ENCODE data around the gene ZNF219. TPM values are rescaled to one million over a fixed set of nuclear protein-coding genes. Genes with fewer than 3 reads are reported as not detected.
A peak's percentile ranks its signal among the peaks of the same experiment; 100 is the strongest.

The ZNF219 gene
- total RNA-seq, 1 donor from 2014 or later: 1.6 TPM

GRCh38 chr14:21086908-21087293 lies 11.6 kb downstream of the ZNF219 start:
- ChIA-PET POLR2A (interaction anchor here (0.7 to 1.1 kb wide), 2 partner anchors 16 to 68 kb away, joined by 3 to 5 read pairs; no protein-coding TSS in a partner anchor), CTCF (interaction anchor here (0.9 to 4.7 kb wide), 4 partner anchors 9 to 72 kb away, joined by 4 to 34 read pairs (median 14); no protein-coding TSS in a partner anchor)
- Mint-ChIP-seq H3K4me3 (no peak overlapping the region), H3K36me3 (ENCODE audit: low read depth) (no peaks in the 10 kb centered on the region), H3K9me3 (no peaks in the 10 kb centered on the region), H3K4me1 (peaks cover 19% of the 10 kb centered on the region), H3K27me3 (no peaks in the 10 kb centered on the region), H3K27ac (peak overlapping the region; percentile 32)
- no peak for TF ChIP-seq CTCF (IDR thresholded peaks at IDR 0.05)
- ATAC-seq (ENCODE audit: low read depth) (no peak), DNase-seq (no peak)
- intact Hi-C loops (cut with micrococcal nuclease): no loop called here

GRCh38 chr14:21084998-21085853 lies 13.2 kb downstream of the ZNF219 start:
- no peak for ATAC-seq (ENCODE audit: low read depth)
- TF ChIP-seq CTCF (IDR thresholded peaks at IDR 0.05): no peak
- H3K27ac Mint-ChIP-seq: no peak overlapping the region
- no peak overlapping the region for H3K4me3 Mint-ChIP-seq
- no peaks in the 10 kb centered on the region for H3K9me3 Mint-ChIP-seq
- H3K36me3 Mint-ChIP-seq (ENCODE audit: low read depth): no peaks in the 10 kb centered on the region
- intact Hi-C loops (cut with micrococcal nuclease): no loop called here
- ChIA-PET CTCF (interaction anchor here (0.9 to 4.7 kb wide), 3 partner anchors 7 to 70 kb away, joined by 4 to 34 read pairs (median 7); no protein-coding TSS in a partner anchor), POLR2A (no interaction called here)
- H3K4me1 Mint-ChIP-seq: peaks cover 17% of the 10 kb centered on the region
- peaks cover under 1% of the 10 kb centered on the region for H3K27me3 Mint-ChIP-seq
- DNase-seq: no peak

GRCh38 chr14:21084396-21084795 lies 14.1 kb downstream of the ZNF219 start:
- no peak for ATAC-seq (ENCODE audit: low read depth)
- POLR2A ChIA-PET: interaction anchor here (0.5 kb wide), 1 partner anchor 1798 kb away, joined by 6 read pairs; no protein-coding TSS in a partner anchor
- Mint-ChIP-seq H3K36me3 (ENCODE audit: low read depth) (no peaks in the 10 kb centered on the region), H3K27me3 (peaks cover 2% of the 10 kb centered on the region), H3K27ac (no peak overlapping the region), H3K4me3 (no peak overlapping the region), H3K9me3 (no peaks in the 10 kb centered on the region), H3K4me1 (peaks cover 17% of the 10 kb centered on the region)
- no peak for TF ChIP-seq CTCF (IDR thresholded peaks at IDR 0.05)
- intact Hi-C loops (cut with micrococcal nuclease): no loop called here
- CTCF ChIA-PET: interaction anchor here (1.8 kb wide), 1 partner anchor 8 kb away, joined by 7 read pairs; no protein-coding TSS in a partner anchor
- DNase-seq: no peak

GRCh38 chr14:21083565-21084325 lies 14.7 kb downstream of the ZNF219 start:
- TF ChIP-seq CTCF (IDR thresholded peaks at IDR 0.05): no peak
- Mint-ChIP-seq H3K9me3 (no peaks in the 10 kb centered on the region), H3K27me3 (peaks cover 2% of the 10 kb centered on the region), H3K4me1 (peaks cover 15% of the 10 kb centered on the region), H3K36me3 (ENCODE audit: low read depth) (no peaks in the 10 kb centered on the region), H3K4me3 (no peak overlapping the region), H3K27ac (no peak overlapping the region)
- DNase-seq: no peak
- no peak for ATAC-seq (ENCODE audit: low read depth)
- intact Hi-C loops (cut with micrococcal nuclease): no loop called here
- ChIA-PET POLR2A (interaction anchor here (0.5 kb wide), 1 partner anchor 1799 kb away, joined by 6 read pairs; no protein-coding TSS in a partner anchor), CTCF (interaction anchor here (1.4 to 1.8 kb wide), 2 partner anchors 9 to 15 kb away, joined by 4 to 7 read pairs; no protein-coding TSS in a partner anchor)
